Mucosa of descending colon (tissue), 3 donors: ENCODE data around the gene CAPN10. TPM values are rescaled to one million over a fixed set of nuclear protein-coding genes. Genes with fewer than 3 reads are reported as not detected.
A peak's percentile ranks its signal among the peaks of the same experiment; 100 is the strongest.

Experiments
- ATAC-seq: fragments of 200-7000 bp; cut with Tn5 transposase; one replicate; pipeline ENCODE4 v1.9.1; 2020; ENCODE audit warnings: mild to moderate bottlenecking, moderate library complexity
- DNase-seq, 3 donors: peaks; one replicate each; pipeline ENCODE4 v3.0.0-alpha.2; 2020
- H3K36me3 ChIP-seq: fragments of 200-600 bp; one replicate; pipeline ENCODE4 v1.8.0; 2021; ENCODE audit warnings: low read depth, mild to moderate bottlenecking
- H3K4me1 ChIP-seq: fragments of 200-600 bp; one replicate; pipeline ENCODE4 v1.8.0; 2021; ENCODE audit warnings: low read depth, mild to moderate bottlenecking
- H3K4me3 ChIP-seq: fragments of 200-600 bp; one replicate; pipeline ENCODE4 v1.8.0; 2021; ENCODE audit warnings: mild to moderate bottlenecking
- H3K9me3 ChIP-seq: fragments of 200-600 bp; one replicate; pipeline ENCODE4 v1.8.0; 2021; ENCODE audit warnings: mild to moderate bottlenecking
- intact Hi-C, 2 donors: fragments of 100-400 bp; cut with DNase I in 1 of 2; cut with micrococcal nuclease in 1 of 2; formaldehyde crosslinking; loops; one replicate each; pipeline versions ENCODE4 v1.11.0 to v1.11.1; 2022; cut with DNase I, micrococcal nuclease
- total RNA-seq, 3 donors: library from RNA; stranded (reverse); fragmentation: NEBNext Ultra II Directional in 2 of 3; extraction: Animal tissue kit (Norgen Biotek cat#: 25700) in 2 of 3; gene quantifications; one replicate each; pipeline versions ENCODE4 v1.2.1 to v1.2.4, GENCODE V29; 2021 to 2023
- TF ChIP-seq, protein P1 (sequence below): fragments of 200-600 bp; IDR thresholded peaks from one replicate; pipeline ENCODE4 v1.8.0; 2022; ENCODE audit warnings: antibody characterized with exemption, mild to moderate bottlenecking
- donor health status: DM: no; HTN: no; CAD: no; lungs with moderate emphysema.
- donor health status: DM: no; HTN: no; CAD: no.
- donor health status: DM: no; HTN: yes; CAD: no.

The CAPN10 gene
- total RNA-seq, 3 donors from 2014 or later = 34.0 to 55.5 (median 40.4) TPM

DNA sequence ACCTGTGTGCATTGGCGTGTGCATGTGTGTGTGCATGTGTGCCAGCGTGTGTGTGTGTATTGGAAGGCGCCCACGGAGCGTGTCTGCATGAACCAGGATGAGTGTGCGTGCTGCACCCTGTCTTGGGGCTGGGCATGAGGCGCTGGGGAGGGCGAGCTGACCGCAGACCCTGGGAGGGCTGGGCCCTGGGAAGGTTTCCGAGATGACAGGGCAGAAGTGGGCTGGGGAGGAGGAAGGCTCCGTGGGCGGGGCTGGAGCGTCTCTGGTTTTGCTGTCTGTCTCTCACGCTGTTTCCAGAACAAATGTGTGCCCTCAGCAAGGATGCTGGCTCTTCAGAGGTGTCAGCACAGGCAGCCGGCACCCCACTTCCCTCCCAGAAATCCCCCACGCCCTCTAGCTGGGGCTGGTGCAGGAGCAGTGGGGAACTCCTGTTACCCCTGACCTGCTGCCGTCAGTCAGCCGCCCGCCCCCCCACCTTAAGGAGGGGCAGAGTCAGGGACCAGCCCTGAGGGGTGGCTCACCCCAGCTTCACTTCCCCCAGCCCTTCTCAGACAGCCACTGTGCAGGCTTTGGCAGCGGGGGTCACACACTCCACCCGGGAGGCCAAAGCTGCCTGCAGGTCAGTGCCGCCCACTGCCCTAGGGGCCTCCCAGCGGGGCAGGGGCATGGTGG lies 38.6 kb downstream of the CAPN10 start, which contains the start of gene GPR35:
Gene GPR35 (plus strand): TSS at position 531 of the 672 bp plus-strand sequence. CDS start 4,473 bp downstream, outside the sequence.
- DNase-seq (peak; percentile 65 to 82 (median 67)), ATAC-seq (peak; percentile 45)
- no peaks in the 10 kb centered on the region for H3K36me3 ChIP-seq
- TF ChIP-seq, protein P1, sequence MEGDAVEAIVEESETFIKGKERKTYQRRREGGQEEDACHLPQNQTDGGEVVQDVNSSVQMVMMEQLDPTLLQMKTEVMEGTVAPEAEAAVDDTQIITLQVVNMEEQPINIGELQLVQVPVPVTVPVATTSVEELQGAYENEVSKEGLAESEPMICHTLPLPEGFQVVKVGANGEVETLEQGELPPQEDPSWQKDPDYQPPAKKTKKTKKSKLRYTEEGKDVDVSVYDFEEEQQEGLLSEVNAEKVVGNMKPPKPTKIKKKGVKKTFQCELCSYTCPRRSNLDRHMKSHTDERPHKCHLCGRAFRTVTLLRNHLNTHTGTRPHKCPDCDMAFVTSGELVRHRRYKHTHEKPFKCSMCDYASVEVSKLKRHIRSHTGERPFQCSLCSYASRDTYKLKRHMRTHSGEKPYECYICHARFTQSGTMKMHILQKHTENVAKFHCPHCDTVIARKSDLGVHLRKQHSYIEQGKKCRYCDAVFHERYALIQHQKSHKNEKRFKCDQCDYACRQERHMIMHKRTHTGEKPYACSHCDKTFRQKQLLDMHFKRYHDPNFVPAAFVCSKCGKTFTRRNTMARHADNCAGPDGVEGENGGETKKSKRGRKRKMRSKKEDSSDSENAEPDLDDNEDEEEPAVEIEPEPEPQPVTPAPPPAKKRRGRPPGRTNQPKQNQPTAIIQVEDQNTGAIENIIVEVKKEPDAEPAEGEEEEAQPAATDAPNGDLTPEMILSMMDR = no peak
- no peak within 1 kb of the TSS for H3K4me3 ChIP-seq
- no peaks in the 10 kb centered on the region for H3K9me3 ChIP-seq
- intact Hi-C loops = no loop called here
- H3K4me1 ChIP-seq = peaks cover 9% of the 10 kb centered on the region

DNA sequence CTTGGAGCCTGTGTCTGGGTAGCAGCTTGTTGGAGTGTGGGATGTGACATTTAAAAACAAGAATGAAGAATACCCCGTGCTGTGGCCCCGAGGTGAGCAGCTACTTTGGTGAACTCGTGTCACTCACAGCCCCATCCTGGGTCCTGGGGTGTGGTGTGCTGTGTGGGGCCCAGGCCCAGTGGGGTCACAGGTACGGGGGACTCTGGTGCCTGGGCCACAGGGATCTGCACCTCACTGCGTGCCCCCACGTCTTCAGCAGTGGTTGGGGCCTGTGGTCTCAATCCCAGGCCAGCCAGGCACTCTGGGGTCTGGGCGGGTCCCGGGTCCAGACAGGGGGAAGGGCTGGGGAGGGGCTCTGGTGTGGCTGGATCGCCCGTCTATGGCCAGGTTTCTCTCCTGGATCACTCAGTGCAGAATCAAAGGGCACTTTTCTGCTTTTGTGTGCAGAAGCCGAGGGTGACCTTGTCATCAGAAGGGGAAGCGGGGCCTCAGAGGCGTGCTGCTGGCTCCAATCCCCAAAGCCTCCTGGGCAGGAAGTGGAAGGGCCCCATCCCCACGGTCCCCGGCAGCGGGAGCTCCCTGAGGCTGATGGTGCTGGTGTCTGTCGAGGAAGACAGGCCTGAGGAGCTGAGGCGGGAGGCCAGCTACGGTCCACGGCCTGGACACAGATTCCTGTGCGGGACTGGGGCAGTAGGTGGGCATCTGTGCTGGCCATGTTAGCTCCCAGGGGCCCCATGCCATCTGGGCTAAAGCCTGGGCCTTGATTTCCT lies 40.2 kb downstream of the CAPN10 start:
- no peaks in the 10 kb centered on the region for H3K9me3 ChIP-seq
- H3K4me3 ChIP-seq = no peak overlapping the region
- peak in 2 of 3 donors; percentile 52 to 69 for DNase-seq
- TF ChIP-seq, protein P1 = no peak
- peaks cover 9% of the 10 kb centered on the region for H3K4me1 ChIP-seq
- H3K36me3 ChIP-seq = no peaks in the 10 kb centered on the region
- peak; percentile 11 for ATAC-seq
- intact Hi-C loops = no loop called here

DNA sequence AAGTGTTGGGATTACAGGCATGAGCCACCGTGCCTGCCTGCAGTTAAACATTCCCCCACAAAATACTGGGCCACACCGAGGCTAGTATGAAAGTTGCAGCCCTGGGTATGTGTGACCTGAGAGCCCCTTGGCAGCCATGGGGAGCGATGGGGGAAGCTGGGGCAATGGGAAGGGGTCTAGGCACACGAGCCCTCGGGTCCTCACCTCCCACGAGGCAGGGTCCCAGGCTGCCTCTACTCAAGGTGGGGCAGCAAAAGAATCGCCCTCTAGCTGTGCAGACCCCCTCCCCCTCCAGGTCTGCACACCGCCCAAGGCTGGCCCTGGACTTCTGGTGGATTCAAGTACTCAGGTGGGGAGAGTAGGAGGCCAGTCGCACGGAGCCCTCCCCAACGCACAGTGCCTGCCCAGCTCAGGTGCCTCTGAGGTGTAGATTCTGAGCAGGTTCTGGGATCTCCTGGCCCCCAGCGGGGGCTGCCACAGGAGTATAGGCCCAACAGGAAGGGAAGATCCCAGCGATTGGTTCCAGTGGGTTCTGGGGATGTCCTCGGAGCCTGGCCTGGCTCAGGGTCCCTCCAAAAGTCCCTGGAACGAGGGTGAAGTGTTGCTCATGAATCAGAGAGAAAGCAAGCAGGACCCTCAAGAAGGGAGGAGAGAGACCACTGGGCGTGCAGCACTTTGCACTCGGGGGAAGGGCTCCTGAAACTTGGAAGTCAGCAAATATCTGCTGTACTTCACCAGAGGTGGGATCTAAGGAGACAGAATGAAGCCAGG lies 41.4 kb downstream of the CAPN10 start:
- TF ChIP-seq, protein P1 = no peak
- Histone ChIP-seq H3K4me3 (no peak overlapping the region), H3K36me3 (no peaks in the 10 kb centered on the region), H3K9me3 (no peaks in the 10 kb centered on the region), H3K4me1 (peaks cover 9% of the 10 kb centered on the region)
- ATAC-seq (no peak), DNase-seq (peak in 2 of 3 donors; percentile 19 to 39)
- intact Hi-C loops = no loop called here

DNA sequence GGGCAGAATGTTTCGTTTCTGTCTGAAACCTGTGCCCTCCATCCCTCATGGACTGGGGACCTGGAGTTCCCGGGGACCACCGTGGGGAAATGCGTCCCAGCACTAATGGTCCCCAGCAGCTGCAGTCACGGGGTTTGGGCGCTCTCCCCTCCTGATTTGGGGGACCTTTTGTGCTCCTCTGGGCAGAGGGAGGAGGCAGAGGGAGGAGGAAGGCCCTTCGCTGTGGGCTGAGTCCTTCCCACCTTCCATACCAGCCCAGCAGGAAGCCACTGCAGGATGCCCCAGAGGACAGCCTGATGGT lies 41.9 kb downstream of the CAPN10 start:
- TF ChIP-seq, protein P1 = no peak
- DNase-seq (peak in 1 of 3 donors; percentile 6), ATAC-seq (no peak)
- no peak overlapping the region for H3K4me3 ChIP-seq
- peaks cover 5% of the 10 kb centered on the region for H3K9me3 ChIP-seq
- peaks cover 9% of the 10 kb centered on the region for H3K4me1 ChIP-seq
- intact Hi-C loops = no loop called here
- no peaks in the 10 kb centered on the region for H3K36me3 ChIP-seq

DNA sequence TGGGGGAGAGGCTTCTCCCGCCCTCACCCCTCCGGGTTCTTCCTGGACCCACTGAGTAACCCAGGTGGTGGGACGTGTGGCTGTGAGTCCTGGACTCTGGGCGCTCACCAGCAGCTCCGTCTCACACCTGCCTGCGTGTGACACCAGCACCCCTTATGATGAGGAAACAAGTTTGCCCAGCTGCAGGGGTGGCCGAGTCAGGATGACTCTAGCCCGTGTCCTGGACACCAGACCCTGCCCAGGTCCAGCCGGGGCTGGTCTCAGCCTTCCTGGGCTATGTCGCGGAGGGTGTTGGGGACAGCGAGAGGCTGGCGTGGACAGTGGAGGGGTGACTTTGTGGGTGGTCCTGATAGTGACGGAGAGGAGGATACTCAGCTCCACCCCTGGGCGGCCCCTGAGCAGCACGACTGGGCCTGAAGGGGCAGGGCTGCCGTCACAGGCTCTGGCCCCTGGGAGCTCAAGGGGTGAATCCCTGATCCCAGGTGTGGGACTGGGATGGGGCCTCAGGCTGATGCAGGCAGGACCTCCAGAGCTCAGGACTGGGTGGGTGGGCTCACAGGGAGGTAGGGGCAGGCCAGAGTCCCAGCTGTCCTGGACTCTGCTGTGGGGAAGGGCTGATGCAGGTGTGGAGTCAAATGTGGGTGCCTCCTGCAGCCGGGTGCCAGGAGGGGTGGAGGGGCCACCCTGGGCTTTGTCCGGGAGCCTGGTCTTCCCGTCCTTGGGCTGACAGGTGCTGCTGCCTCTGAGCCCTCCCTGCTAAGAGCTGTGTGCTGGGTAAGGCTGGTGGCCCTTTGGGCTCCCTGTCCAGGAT lies 42.5 kb downstream of the CAPN10 start:
- DNase-seq = peak in 2 of 3 donors; percentile 20 to 44
- Histone ChIP-seq H3K4me3 (no peak overlapping the region), H3K9me3 (peaks cover 11% of the 10 kb centered on the region), H3K4me1 (peaks cover 9% of the 10 kb centered on the region), H3K36me3 (no peaks in the 10 kb centered on the region)
- TF ChIP-seq, protein P1 = no peak
- no peak for ATAC-seq
- intact Hi-C loops = no loop called here
